Keratinocyte (primary cell): ENCODE results near the gene AMER3. TPM values are rescaled to one million over a fixed set of nuclear protein-coding genes. Genes with fewer than 3 reads are reported as not detected.

Experiments used
- DNase-seq: peaks from one replicate; pipeline ENCODE4 v3.0.0-alpha.2; 2011; ENCODE audit warnings: low read depth, missing footprints, low spot score
- FAIRE-seq: peaks from 2 replicates; lab custom pipeline; 2011; peaks lifted over from hg19 to GRCh38; lab: Jason Lieb, UNC
- H2AFZ ChIP-seq: 2 replicates; pipeline ENCODE4 v1.6.0; 2012; ENCODE audit warnings: low read length, control low read depth, inconsistent platforms; ENCODE audit not compliant: control insufficient read depth
- H3K27ac ChIP-seq: 2 replicates; pipeline ENCODE4 v1.5.1; 2011; ENCODE audit warnings: low read length; ENCODE audit not compliant: control insufficient read depth, insufficient read depth
- H3K27me3 ChIP-seq: 3 replicates; pipeline ENCODE4 v1.6.0; 2011; ENCODE audit warnings: low read length; ENCODE audit not compliant: control insufficient read depth, insufficient read depth; ENCODE audit errors: extremely low read depth
- H3K36me3 ChIP-seq, 2 experiments: 2 replicates in 1 of 2; 3 replicates in 1 of 2; pipeline ENCODE4 v1.5.1; 2011; ENCODE audit warnings: low read length in 2 of 2, mild to moderate bottlenecking in 1 of 2; ENCODE audit not compliant: control insufficient read depth in 2 of 2, insufficient read depth in 2 of 2; ENCODE audit errors: extremely low read depth in 1 of 2
- H3K4me1 ChIP-seq: 3 replicates; pipeline ENCODE4 v1.5.1; 2011; ENCODE audit warnings: low read length; ENCODE audit not compliant: control insufficient read depth, insufficient read depth; ENCODE audit errors: extremely low read depth
- H3K4me2 ChIP-seq: 3 replicates; pipeline ENCODE4 v1.6.0; 2011; ENCODE audit warnings: low read depth, low read length; ENCODE audit not compliant: control insufficient read depth, insufficient read depth; ENCODE audit errors: extremely low read depth
- H3K4me3 ChIP-seq, 3 experiments: fragments of 200-600 bp in 1 of 3; sonication (generic) in 1 of 3; 2 replicates in 2 of 3; 3 replicates in 1 of 3; pipeline ENCODE4 v1.5.1; 2011 to 2016; ENCODE audit warnings: low read length in 3 of 3, mild to moderate bottlenecking in 3 of 3, control low read depth in 2 of 3, inconsistent platforms in 1 of 3, low read depth in 1 of 3, mixed read lengths in 1 of 3, mixed run types in 1 of 3, moderate library complexity in 1 of 3; ENCODE audit not compliant: control insufficient read depth in 2 of 3, insufficient read depth in 2 of 3; ENCODE audit errors: extremely low read depth in 1 of 3
- H3K79me2 ChIP-seq: 2 replicates; pipeline ENCODE4 v1.6.0; 2012; ENCODE audit warnings: low read length; ENCODE audit not compliant: control insufficient read depth, insufficient read depth
- H3K9ac ChIP-seq: 3 replicates; pipeline ENCODE4 v1.6.0; 2011; ENCODE audit warnings: low read length; ENCODE audit not compliant: control insufficient read depth, insufficient read depth; ENCODE audit errors: extremely low read depth
- H3K9me1 ChIP-seq: 3 replicates; pipeline ENCODE4 v1.6.0; 2011; ENCODE audit warnings: low read length; ENCODE audit not compliant: control insufficient read depth, insufficient read depth; ENCODE audit errors: extremely low read depth
- H3K9me3 ChIP-seq: 2 replicates; pipeline ENCODE4 v1.5.1; 2012; ENCODE audit warnings: low read depth, low read length; ENCODE audit not compliant: control insufficient read depth
- H4K20me1 ChIP-seq: 3 replicates; pipeline ENCODE4 v1.6.0; 2011; ENCODE audit warnings: low read length; ENCODE audit not compliant: control insufficient read depth, insufficient read depth; ENCODE audit errors: extremely low read depth
- CTCF ChIP-seq, 3 experiments: IDR thresholded peaks in 1 of 3; conservative IDR thresholded peaks in 1 of 3; optimal IDR thresholded peaks in 1 of 3; 2 replicates in 2 of 3; 3 replicates in 1 of 3; pipeline versions ENCODE3 to v1.5.1; 2011; ENCODE audit warnings: low read length in 3 of 3, mild to moderate bottlenecking in 3 of 3, moderate library complexity in 2 of 3, control low read depth in 1 of 3, inconsistent platforms in 1 of 3; ENCODE audit not compliant: insufficient read depth in 2 of 3; ENCODE audit errors: extremely low read depth in 1 of 3
- EZH2 ChIP-seq: IDR thresholded peaks from one replicate; pipeline ENCODE4 v1.6.1; 2012; ENCODE audit warnings: inconsistent platforms, mild to moderate bottlenecking, low read length, moderate library complexity
- dilution Hi-C: fragments of 300-500 bp; cut with MboI; formaldehyde crosslinking; loops from one replicate; pipeline ENCODE4 v1.7.0; 2020; ENCODE audit warnings: low sequenced_read_pairs; ENCODE audit not compliant: extremely low pct_ligation_motif_present
- polyA plus RNA-seq, 5 experiments: library from polyadenylated mRNA; depleted of rRNA in 3 of 5; stranded (reverse) in 3 of 5; stranded (forward) in 1 of 5; unstranded in 1 of 5; fragments of >200 nt; gene quantifications; 1 replicate in 1 of 5; 2 replicates in 3 of 5; 3 replicates in 1 of 5; pipeline versions ENCODE4 v1.2.1 to v1.2.3, GENCODE V29; 2011 to 2012; ENCODE audit warnings: missing spikeins in 2 of 5, low read depth in 1 of 5, low replicate concordance in 1 of 5

AMER3 gene
- polyA plus RNA-seq, 1 donor (not counting 4 experiments of a cell fraction or from before 2014, with no cell fraction given), result not detected

DNA sequence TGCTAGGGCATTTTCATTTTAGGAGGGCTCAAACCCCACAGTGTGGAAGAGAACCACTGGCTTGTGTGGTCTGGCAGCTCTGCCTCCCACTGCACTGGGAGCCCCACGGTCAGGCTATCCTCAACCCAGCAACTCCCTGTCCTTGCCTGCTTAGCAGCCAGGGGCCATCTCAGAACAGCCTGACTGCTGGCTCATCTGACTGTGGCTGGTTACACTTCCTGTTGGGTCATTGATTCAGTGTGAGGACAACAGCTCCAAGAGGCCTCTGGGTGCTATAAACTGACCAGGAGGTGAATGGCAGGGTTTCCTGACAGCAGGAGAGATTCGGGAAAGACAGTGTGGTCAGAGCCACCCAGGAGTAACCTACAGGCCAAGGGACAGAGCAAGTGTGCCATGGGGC is 40.1 kb downstream of the AMER3 start:
- H3K9me1 ChIP-seq, result no peaks in the 10 kb centered on the region
- H3K4me1 ChIP-seq, result peaks cover 6% of the 10 kb centered on the region
- H3K4me2 ChIP-seq, result no peak overlapping the region
- H3K36me3 ChIP-seq, result no peaks in the 10 kb centered on the region
- H3K9me3 ChIP-seq, result no peaks in the 10 kb centered on the region
- no peak for FAIRE-seq
- H3K79me2 ChIP-seq, result no peaks in the 10 kb centered on the region
- no peak for DNase-seq
- H4K20me1 ChIP-seq, result no peaks in the 10 kb centered on the region
- TF ChIP-seq CTCF (optimal IDR thresholded peaks at IDR 0.05 in 1 of 3, IDR thresholded peaks at IDR 0.05 in 1 of 3, conservative IDR thresholded peaks at IDR 0.05 in 1 of 3; ENCODE audit: extremely low read depth in 1 of 3, insufficient read depth in 2 of 3, low read length in 3 of 3) (no peak), EZH2 (no peak)
- no peak overlapping the region for H3K4me3 ChIP-seq
- H3K27me3 ChIP-seq, result no peaks in the 10 kb centered on the region
- no peak overlapping the region for H3K9ac ChIP-seq
- dilution Hi-C loops, result no loop called here
- H2AFZ ChIP-seq, result no peak overlapping the region
- H3K27ac ChIP-seq, result no peak overlapping the region

DNA sequence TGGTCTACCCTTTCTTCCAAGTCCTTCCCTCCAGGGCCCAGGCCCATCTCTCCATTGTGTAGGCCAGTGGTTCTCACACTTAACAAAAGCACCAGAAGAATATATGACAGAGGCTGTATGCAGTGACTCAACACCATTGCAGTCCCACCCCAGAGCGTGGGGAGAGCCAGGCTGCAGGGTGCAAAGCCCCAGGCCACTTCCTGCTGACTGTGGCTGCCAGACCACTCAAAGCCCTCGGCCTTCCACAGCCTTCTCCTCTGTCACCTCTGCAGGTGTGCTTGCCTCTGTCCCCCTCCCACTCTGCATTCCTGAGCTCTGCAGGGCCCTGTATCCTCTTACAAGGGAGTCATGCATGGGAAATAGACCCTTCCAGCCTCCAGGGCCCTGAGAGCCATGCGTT is 41.0 kb downstream of the AMER3 start:
- Histone ChIP-seq H3K9me1 (no peaks in the 10 kb centered on the region), H3K79me2 (no peaks in the 10 kb centered on the region), H3K27me3 (no peaks in the 10 kb centered on the region), H3K9ac (no peak overlapping the region), H3K27ac (no peak overlapping the region), H3K9me3 (no peaks in the 10 kb centered on the region), H3K4me3 (no peak overlapping the region), H3K4me1 (peaks cover 6% of the 10 kb centered on the region), H2AFZ (no peak overlapping the region), H3K36me3 (no peaks in the 10 kb centered on the region), H4K20me1 (no peaks in the 10 kb centered on the region), H3K4me2 (no peak overlapping the region)
- DNase-seq (no peak), FAIRE-seq (no peak)
- TF ChIP-seq CTCF (optimal IDR thresholded peaks at IDR 0.05 in 1 of 3, IDR thresholded peaks at IDR 0.05 in 1 of 3, conservative IDR thresholded peaks at IDR 0.05 in 1 of 3; ENCODE audit: extremely low read depth in 1 of 3, insufficient read depth in 2 of 3, low read length in 3 of 3) (no peak), EZH2 (no peak)
- dilution Hi-C loops, result no loop called here
